Tibial artery (tissue), 4 donors: ENCODE measurements around the gene METTL16.
"Not testable (repeated sequence)": the region's sequence is repeated elsewhere in the genome, so short reads cannot be mapped to it uniquely, and the experiment has no call there.

Source experiments
- DNase-seq, 2 donors: peaks; one replicate each; pipeline ENCODE4 v3.0.0-alpha.2; 2019
- H3K27ac ChIP-seq, 2 donors: fragments of 200-600 bp; sonication (generic) in 1 of 2; 1 replicate in 1 of 2; 2 replicates in 1 of 2; pipeline ENCODE4 v1.5.1; 2018 to 2019; ENCODE audit warnings: mild to moderate bottlenecking in 1 of 2
- H3K27me3 ChIP-seq, 2 donors: fragments of 200-600 bp; sonication (generic) in 1 of 2; one replicate each; pipeline versions ENCODE4 v1.5.1 to v1.6.0; 2016 to 2019
- H3K36me3 ChIP-seq, 3 donors: fragments of 200-600 bp; sonication (generic) in 2 of 3; one replicate each; pipeline ENCODE4 v1.5.1; 2016 to 2019; ENCODE audit warnings: mild to moderate bottlenecking in 2 of 3
- H3K4me1 ChIP-seq, 4 donors: fragments of 200-600 bp; sonication (generic) in 2 of 4; 1 replicate in 3 of 4; 2 replicates in 1 of 4; pipeline ENCODE4 v1.5.1; 2016 to 2019
- H3K4me3 ChIP-seq, 2 donors: fragments of 200-600 bp; sonication (generic) in 1 of 2; 1 replicate in 1 of 2; 2 replicates in 1 of 2; pipeline ENCODE4 v1.5.1; 2018 to 2019; ENCODE audit warnings: mild to moderate bottlenecking in 2 of 2
- H3K9me3 ChIP-seq, 3 donors: fragments of 200-600 bp; sonication (generic) in 1 of 3; one replicate each; pipeline ENCODE4 v1.5.1; 2016 to 2019
- CTCF ChIP-seq, 2 experiments: fragments of 200-600 bp in 1 of 2; fragments of 450-650 bp in 1 of 2; IDR thresholded peaks; one replicate each; pipeline ENCODE4 v1.5.1; 2017 to 2019; ENCODE audit warnings: antibody characterized with exemption in 2 of 2, mild to moderate bottlenecking in 1 of 2, moderate library complexity in 1 of 2
- intact Hi-C: fragments of 100-400 bp; cut with DNase I; formaldehyde crosslinking; loops from one replicate; pipeline ENCODE4 v1.15.0; 2023; ENCODE audit warnings: low total_unique reads

The METTL16 gene

DNA sequence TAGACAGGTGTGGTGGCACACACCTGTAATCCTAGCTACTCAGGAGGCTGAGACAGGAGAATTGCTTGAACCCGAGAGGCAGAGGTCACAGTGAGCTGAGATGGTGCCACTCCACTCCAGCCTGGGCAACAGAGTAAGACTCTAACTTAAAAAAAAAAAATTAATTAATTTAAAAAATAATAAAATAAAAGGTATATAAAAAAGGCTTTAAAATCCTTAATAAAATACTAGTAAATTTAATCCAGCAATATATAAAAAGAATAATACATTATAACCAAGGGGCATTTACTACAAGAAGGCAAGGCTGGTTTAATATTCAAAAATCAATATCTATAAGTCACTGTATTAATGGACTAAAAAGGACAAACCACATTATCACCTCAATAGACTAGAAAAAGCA, 66.0 kb downstream of the METTL16 start:
- intact Hi-C loops, result no loop called here
- Histone ChIP-seq H3K4me1 (no peaks in the 10 kb centered on the region), H3K27me3 (no peaks in the 10 kb centered on the region), H3K27ac (no peak overlapping the region), H3K9me3 (no peaks in the 10 kb centered on the region), H3K36me3 (peaks cover 6 to 17% (median 16%) of the 10 kb centered on the region in 3 donors), H3K4me3 (no peak overlapping the region)
- no peak for TF ChIP-seq CTCF (IDR thresholded peaks at IDR 0.05)
- DNase-seq, result no peak

GRCh38 chr17:2444382-2444781, 67.3 kb downstream of the METTL16 start:
- H3K9me3 ChIP-seq, result no peaks in the 10 kb centered on the region
- intact Hi-C loops, result no loop called here
- DNase-seq, result no peak
- peaks cover 16 to 28% (median 28%) of the 10 kb centered on the region in 3 donors for H3K36me3 ChIP-seq
- no peaks in the 10 kb centered on the region for H3K4me1 ChIP-seq
- no peaks in the 10 kb centered on the region for H3K27me3 ChIP-seq
- H3K4me3 ChIP-seq, result no peak overlapping the region
- no peak overlapping the region for H3K27ac ChIP-seq
- no peak for TF ChIP-seq CTCF (IDR thresholded peaks at IDR 0.05)

DNA sequence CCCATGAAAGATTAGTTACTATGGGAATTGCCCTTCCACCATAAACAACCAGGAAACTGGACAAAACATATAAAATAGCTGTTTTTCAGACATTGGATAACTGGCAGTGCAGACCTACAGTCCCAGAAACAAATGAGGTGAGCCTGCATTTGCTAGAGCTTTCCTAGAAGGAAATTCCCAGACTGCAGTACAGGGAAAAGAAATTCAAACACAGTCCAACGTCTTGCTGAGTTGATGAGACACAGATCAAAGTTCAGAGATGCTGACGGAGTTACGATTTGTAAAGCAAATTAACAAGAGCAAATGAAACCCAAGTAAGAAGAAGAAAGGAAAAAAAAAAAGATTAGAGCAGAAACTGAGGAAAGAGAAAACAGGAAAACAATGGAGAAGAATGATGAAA, 69.5 kb downstream of the METTL16 start:
- Histone ChIP-seq H3K9me3 (no peaks in the 10 kb centered on the region), H3K27me3 (no peaks in the 10 kb centered on the region), H3K4me1 (no peaks in the 10 kb centered on the region), H3K4me3 (no peak overlapping the region), H3K36me3 (peaks cover 36 to 50% (median 49%) of the 10 kb centered on the region in 3 donors), H3K27ac (no peak overlapping the region)
- intact Hi-C loops, result no loop called here
- DNase-seq, result no peak
- TF ChIP-seq CTCF (IDR thresholded peaks at IDR 0.05), result no peak

DNA sequence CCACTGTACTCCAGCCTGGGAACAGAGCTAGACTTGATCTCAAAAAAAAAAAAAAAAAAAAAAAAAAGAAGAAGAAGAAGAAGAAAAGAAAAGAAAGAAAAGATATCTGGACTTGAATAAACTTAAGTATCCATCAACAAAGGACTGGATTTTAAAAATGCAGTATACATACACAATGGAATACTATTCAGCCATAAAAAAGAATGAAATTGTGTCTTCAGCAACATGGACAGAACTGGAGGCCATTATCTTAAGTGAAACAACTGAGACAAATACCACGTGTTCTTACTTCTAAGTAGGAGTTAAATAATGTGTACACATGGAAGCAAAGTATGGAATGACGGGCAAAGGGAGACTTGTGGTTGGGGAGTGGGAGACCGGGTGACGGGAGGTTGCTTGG, 70.8 kb downstream of the METTL16 start:
- Histone ChIP-seq H3K27me3 (no peaks in the 10 kb centered on the region), H3K4me1 (no peaks in the 10 kb centered on the region), H3K4me3 (no peak overlapping the region), H3K36me3 (peaks cover 48 to 56% (median 54%) of the 10 kb centered on the region in 3 donors), H3K9me3 (no peaks in the 10 kb centered on the region), H3K27ac (no peak overlapping the region)
- TF ChIP-seq CTCF (IDR thresholded peaks at IDR 0.05), result no peak
- no peak for DNase-seq
- intact Hi-C loops, result no loop called here

DNA sequence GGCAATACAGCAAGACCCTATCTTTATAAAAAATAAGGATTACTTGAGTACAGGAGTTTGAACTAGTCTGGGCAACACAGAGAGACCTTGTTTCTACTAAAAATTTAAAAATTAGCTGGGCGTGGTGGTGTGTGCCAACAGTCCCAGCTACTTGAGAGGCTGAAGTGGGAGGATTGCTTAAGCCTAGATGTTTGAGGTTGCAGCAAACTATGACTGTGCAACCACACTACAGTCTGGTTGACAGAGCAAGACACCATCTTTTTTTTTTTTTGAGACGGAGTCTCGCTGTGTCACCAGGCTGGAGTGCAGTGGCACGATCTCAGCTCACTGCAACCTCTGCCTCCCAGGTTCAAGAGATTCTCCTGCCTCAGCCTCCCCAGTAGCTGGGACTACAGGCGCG, 71.7 kb downstream of the METTL16 start:
- H3K27ac ChIP-seq, H3K27me3 ChIP-seq, DNase-seq, H3K4me1 ChIP-seq, H3K9me3 ChIP-seq, H3K4me3 ChIP-seq, intact Hi-C loops: not testable (repeated sequence)
- H3K36me3 ChIP-seq, result peaks cover 46 to 64% (median 52%) of the 10 kb centered on the region in 3 donors

- TF ChIP-seq CTCF (IDR thresholded peaks at IDR 0.05), result no peak
- no peaks in the 10 kb centered on the region for H3K4me1 ChIP-seq
- DNase-seq, result no peak
- intact Hi-C loops, result no loop called here
- H3K4me3 ChIP-seq, result no peak overlapping the region
- H3K27ac ChIP-seq, result no peak overlapping the region
- H3K9me3 ChIP-seq, result no peaks in the 10 kb centered on the region
- no peaks in the 10 kb centered on the region for H3K27me3 ChIP-seq
- peaks cover 44 to 69% (median 52%) of the 10 kb centered on the region in 3 donors for H3K36me3 ChIP-seq
Observed at GRCh38 chr17:2438823-2439222, 72.9 kb downstream of the METTL16 start.
